Stimulated activated CD4-positive, alpha-beta T cell treated with anti-CD3 and anti-CD28 coated beads, Interleukin-2, amount 100 ng/mL, for 24 hours (primary cell): ENCODE results near the gene IFT43.

Experiments
- DNase-seq, 2 donors: peaks; one replicate each; pipeline ENCODE4 v3.0.0-alpha.2; 2020

Gene IFT43

GRCh38 chr14:76115010-76115422, 129.5 kb downstream of the IFT43 start:
- DNase-seq, result no peak

GRCh38 chr14:76117789-76118484, 132.4 kb downstream of the IFT43 start:
- no peak for DNase-seq

DNA sequence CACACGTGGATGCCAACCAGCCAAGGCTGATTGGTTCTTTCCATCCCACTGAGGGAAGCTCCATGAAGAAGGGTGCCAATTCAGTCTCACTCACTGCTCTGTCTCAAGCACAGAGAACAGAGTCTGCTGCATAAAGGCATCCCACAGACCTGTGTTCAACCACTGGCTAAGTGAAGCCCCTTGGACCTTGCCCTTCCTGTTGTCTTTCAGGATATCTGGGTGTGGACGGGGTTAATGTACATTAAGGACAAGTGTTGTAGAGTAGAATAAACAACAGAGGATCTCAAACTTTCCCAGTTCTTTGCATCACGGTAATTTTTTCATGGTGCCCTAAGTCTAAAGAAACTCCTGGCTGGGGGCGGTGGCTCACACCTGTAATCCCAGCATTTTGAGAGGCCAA, 133.0 kb downstream of the IFT43 start:
- DNase-seq, result no peak

GRCh38 chr14:76121089-76121748, 135.7 kb downstream of the IFT43 start:
- no peak for DNase-seq

- DNase-seq, result no peak
Measured at GRCh38 chr14:76123426-76124225, 138.1 kb downstream of the IFT43 start.

GRCh38 chr14:76125511-76125910, 139.9 kb downstream of the IFT43 start:
- DNase-seq, result no peak

DNA sequence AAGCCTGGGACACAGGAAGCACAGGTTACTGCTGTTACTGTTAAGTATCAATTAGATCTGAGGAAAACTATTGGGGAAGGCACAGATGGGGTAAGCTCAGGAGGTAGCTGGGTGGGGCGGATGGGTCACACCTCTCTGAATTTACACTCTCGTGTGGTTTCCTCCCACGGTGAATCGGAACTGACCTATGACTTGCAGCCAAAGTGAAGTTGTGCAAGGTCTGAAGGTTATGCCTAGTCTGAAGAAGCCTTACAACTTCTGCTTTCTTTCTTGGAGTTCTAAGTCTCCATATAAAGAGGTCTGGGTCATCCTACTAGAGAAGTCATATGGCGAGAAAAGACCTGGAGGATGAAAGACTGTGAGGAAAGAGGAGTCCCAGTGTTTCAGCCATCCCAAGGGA, 140.5 kb downstream of the IFT43 start:
- DNase-seq, result no peak

- no peak for DNase-seq
Measured at GRCh38 chr14:76129851-76130576, 144.5 kb downstream of the IFT43 start.

DNA sequence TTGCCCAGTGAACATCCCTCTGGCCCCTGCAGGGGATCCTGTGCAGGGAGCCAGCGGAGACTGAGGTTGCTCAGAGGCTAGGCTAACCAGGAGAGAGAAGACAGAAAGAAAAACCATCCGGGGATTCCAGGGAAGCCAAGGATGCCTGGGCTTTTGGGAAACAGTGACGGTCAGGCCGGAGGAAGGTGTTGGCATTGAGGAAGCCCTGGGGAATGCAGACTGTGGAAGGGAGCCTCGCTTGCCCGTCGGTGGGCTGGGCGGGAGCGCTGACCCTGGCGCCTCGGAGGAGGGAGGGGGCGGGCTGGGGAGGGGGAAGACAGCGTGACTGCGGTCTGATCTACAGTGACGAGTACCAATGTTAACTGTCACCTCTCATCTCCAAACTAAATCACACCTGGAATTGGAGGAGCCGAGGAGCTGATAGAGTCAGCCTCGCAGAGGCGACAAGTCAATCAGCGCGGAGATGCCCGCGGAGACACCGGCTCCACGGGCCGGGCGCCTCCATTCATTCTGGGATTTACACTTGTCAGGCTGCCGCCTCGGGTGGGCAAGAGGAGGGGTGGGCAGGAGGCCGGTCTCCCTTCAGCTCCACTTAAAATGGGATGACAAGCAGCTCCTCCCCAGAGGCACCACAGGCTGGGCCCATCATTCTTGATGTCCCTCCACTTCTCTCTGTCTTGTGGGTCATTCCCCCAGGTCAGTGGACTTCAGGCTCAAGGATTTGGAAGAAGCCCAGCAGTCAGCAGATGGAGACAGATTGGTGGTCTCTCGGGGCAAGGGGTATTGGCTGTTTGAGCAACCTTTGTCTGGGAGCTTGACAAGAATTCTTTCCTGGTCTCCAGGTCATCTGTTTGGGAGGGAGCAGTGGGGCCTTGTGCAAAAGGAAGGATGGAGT, 145.8 kb downstream of the IFT43 start:
- no peak for DNase-seq

DNA sequence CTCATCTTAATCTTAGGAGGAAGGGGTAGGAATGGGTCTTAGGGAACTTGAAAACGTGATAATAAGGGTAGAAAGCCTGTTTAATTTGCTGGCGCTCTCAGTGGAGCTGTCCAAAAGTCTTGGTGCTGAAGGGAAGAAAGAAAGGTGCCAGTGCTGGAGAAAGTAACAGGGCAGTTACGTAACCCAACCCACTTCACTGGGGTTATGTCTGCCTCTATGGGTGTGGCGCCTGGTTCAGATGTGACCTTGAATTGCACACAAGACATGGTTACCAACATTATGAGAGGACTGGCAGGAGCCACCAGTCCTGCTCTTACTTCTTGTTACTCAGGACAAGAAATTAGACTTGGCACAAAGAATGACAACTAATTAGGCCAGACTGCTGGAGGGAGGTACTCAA, 147.5 kb downstream of the IFT43 start:
- no peak for DNase-seq
